Left kidney (tissue), 2 donors: Measurements from ENCODE around the gene SLC5A6. TPM values are rescaled to one million over a fixed set of nuclear protein-coding genes. Genes with fewer than 3 reads are reported as not detected.

Experiments
- DNase-seq: peaks from one replicate; pipeline ENCODE4 v3.0.0-alpha.2; 2013
- polyA plus RNA-seq: library from polyadenylated mRNA; unstranded; fragments of 120-200 nt; gene quantifications from one replicate; pipeline ENCODE4 v1.2.1, GENCODE V29; 2013; ENCODE audit not compliant: insufficient read length

Gene SLC5A6
- polyA plus RNA-seq, 1 donor, result 48.6 TPM

GRCh38 chr2:27237341-27237945 lies 25.4 kb upstream of the SLC5A6 start:
- DNase-seq, result no peak

GRCh38 chr2:27236626-27237025 lies 24.6 kb upstream of the SLC5A6 start:
- DNase-seq, result no peak

- no peak for DNase-seq
Observed at GRCh38 chr2:27236136-27236535, 24.1 kb upstream of the SLC5A6 start.

GRCh38 chr2:27233341-27233740 lies 21.3 kb upstream of the SLC5A6 start:
- no peak for DNase-seq

- DNase-seq, result no peak
Observed at GRCh38 chr2:27231921-27232320, 19.9 kb upstream of the SLC5A6 start.

GRCh38 chr2:27227501-27227900 lies 15.4 kb upstream of the SLC5A6 start:
- DNase-seq, result no peak

- no peak for DNase-seq
Observed at GRCh38 chr2:27225526-27225925, 13.5 kb upstream of the SLC5A6 start.

- no peak for DNase-seq
Observed at GRCh38 chr2:27223416-27223815, 11.3 kb upstream of the SLC5A6 start.

GRCh38 chr2:27222407-27222806 lies 10.3 kb upstream of the SLC5A6 start:
- no peak for DNase-seq

GRCh38 chr2:27221166-27221565 lies 9.1 kb upstream of the SLC5A6 start:
- DNase-seq, result no peak

GRCh38 chr2:27220091-27220490 lies 8.0 kb upstream of the SLC5A6 start:
- no peak for DNase-seq

- DNase-seq, result no peak
Observed at GRCh38 chr2:27219091-27219490, 7.0 kb upstream of the SLC5A6 start.

GRCh38 chr2:27218614-27219013 lies 6.5 kb upstream of the SLC5A6 start:
- no peak for DNase-seq

- DNase-seq, result peak; percentile 77
Observed at GRCh38 chr2:27217173-27218121, 5.4 kb upstream of the SLC5A6 start, which contains the start of gene CAD. TSS of gene CAD (plus strand) at chr2:27217369. CDS start at chr2:27217552, 183 bp downstream.

- DNase-seq, result no peak
Observed at GRCh38 chr2:27216416-27217137, 4.5 kb upstream of the SLC5A6 start.

GRCh38 chr2:27214941-27215340 lies 2.9 kb upstream of the SLC5A6 start:
- DNase-seq, result no peak

GRCh38 chr2:27212626-27213471 lies 781 bp upstream of the SLC5A6 start:
- DNase-seq, result no peak

- no peak for DNase-seq
Observed at GRCh38 chr2:27211241-27211942, 676 bp downstream of the SLC5A6 start.

GRCh38 chr2:27209621-27210401 lies 2.3 kb downstream of the SLC5A6 start:
- no peak for DNase-seq

- DNase-seq, result no peak
Observed at GRCh38 chr2:27208486-27209050, 3.5 kb downstream of the SLC5A6 start.
